Peyer's patch (tissue), 4 donors: ENCODE data around the gene NAALADL1. TPM values are rescaled to one million over a fixed set of nuclear protein-coding genes. Genes with fewer than 3 reads are reported as not detected.
"Not testable (repeated sequence)": the region's sequence is repeated elsewhere in the genome, so short reads cannot be mapped to it uniquely, and the experiment has no call there.

Source experiments
- DNase-seq, 3 donors: peaks; one replicate each; pipeline ENCODE4 v3.0.0-alpha.2; 2017 to 2019
- H3K27ac ChIP-seq, 4 donors: fragments of 200-600 bp; sonication (generic); one replicate each; pipeline ENCODE4 v1.5.1; 2016 to 2019
- H3K27me3 ChIP-seq, 2 donors: fragments of 200-600 bp; sonication (generic); one replicate each; pipeline ENCODE4 v1.5.1; 2019
- H3K36me3 ChIP-seq, 3 donors: fragments of 200-600 bp; sonication (generic); one replicate each; pipeline ENCODE4 v1.5.1; 2016 to 2019
- H3K4me1 ChIP-seq, 4 donors: fragments of 200-600 bp; sonication (generic); one replicate each; pipeline ENCODE4 v1.5.1; 2016 to 2019
- H3K4me3 ChIP-seq, 4 donors: fragments of 200-600 bp; sonication (generic); 1 replicate in 3 of 4; 2 replicates in 1 of 4; pipeline ENCODE4 v1.5.1; 2016 to 2019; ENCODE audit warnings: mild to moderate bottlenecking in 1 of 4
- H3K9me3 ChIP-seq, 4 donors: fragments of 200-600 bp; sonication (generic); one replicate each; pipeline ENCODE4 v1.5.1; 2016 to 2019; ENCODE audit warnings: mild to moderate bottlenecking in 1 of 4
- POLR2A ChIP-seq, 2 donors: fragments of 450-650 bp; IDR thresholded peaks; one replicate each; pipeline ENCODE4 v1.5.1; 2017; ENCODE audit warnings: antibody characterized with exemption in 2 of 2, mild to moderate bottlenecking in 2 of 2, moderate library complexity in 2 of 2
- total RNA-seq, 4 donors: library from RNA; depleted of rRNA; stranded (reverse); fragments of >200 nt; gene quantifications; one replicate each; pipeline ENCODE4 v1.1.0, GENCODE V29; 2016
- TF ChIP-seq, protein P1 (sequence below), 6 experiments: fragments of 450-650 bp in 4 of 6; fragments of 200-600 bp in 2 of 6; sonication (generic) in 1 of 6; IDR thresholded peaks; one replicate each; pipeline ENCODE4 v1.5.1; 2017 to 2019; ENCODE audit warnings: antibody characterized with exemption in 6 of 6, mild to moderate bottlenecking in 3 of 6, moderate library complexity in 1 of 6

Gene NAALADL1
- total RNA-seq, 4 donors from 2014 or later, result 40.4 to 1,241 (median 898) TPM

DNA sequence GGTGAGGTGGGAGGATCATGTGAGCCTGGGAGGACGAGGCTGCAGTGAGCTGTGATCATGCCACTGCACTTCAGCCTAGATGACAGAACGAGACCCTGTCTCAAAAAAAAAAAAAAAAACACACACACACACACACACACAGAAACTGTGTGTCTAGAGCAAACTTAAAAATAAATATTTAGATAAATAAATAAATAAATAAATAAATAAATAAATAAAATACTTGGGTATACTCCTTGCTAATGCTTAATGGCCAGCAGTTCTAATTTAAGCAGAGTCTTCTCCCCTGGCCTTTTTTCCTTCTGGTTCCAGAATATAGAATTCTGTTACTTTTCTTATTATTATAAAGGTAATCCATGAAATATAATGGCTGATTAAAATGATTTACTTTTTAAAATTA, 49.5 kb downstream of the NAALADL1 start:
- H3K27ac ChIP-seq, result no peak overlapping the region
- H3K27me3 ChIP-seq, result no peaks in the 10 kb centered on the region
- no peak for TF ChIP-seq POLR2A (IDR thresholded peaks at IDR 0.05)
- TF ChIP-seq, protein P1, sequence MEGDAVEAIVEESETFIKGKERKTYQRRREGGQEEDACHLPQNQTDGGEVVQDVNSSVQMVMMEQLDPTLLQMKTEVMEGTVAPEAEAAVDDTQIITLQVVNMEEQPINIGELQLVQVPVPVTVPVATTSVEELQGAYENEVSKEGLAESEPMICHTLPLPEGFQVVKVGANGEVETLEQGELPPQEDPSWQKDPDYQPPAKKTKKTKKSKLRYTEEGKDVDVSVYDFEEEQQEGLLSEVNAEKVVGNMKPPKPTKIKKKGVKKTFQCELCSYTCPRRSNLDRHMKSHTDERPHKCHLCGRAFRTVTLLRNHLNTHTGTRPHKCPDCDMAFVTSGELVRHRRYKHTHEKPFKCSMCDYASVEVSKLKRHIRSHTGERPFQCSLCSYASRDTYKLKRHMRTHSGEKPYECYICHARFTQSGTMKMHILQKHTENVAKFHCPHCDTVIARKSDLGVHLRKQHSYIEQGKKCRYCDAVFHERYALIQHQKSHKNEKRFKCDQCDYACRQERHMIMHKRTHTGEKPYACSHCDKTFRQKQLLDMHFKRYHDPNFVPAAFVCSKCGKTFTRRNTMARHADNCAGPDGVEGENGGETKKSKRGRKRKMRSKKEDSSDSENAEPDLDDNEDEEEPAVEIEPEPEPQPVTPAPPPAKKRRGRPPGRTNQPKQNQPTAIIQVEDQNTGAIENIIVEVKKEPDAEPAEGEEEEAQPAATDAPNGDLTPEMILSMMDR (IDR thresholded peaks at IDR 0.05), result no peak

DNA sequence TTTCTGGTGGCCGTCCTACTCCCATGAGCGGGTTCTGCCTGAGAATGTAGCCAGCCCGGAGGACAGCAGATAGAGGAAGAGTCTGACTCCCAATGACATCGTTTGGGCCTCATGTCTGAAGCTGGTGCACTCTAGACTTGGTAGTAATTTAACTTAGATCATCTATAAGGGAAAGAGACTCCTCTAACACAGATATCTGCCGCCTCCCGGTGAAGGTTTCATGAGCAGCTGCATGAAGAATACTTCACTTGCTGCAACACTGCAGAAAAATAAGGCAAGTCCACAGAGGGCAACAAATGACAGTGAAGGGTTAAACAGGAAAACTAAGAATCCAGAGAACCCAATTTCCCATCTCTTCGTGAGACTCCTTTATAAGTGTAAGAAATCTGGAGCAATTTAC, 50.3 kb downstream of the NAALADL1 start:
- H3K27ac ChIP-seq, result no peak overlapping the region
- no peak for TF ChIP-seq POLR2A (IDR thresholded peaks at IDR 0.05)
- TF ChIP-seq, protein P1 (IDR thresholded peaks at IDR 0.05), result no peak
- no peak for DNase-seq
- H3K27me3 ChIP-seq, result no peaks in the 10 kb centered on the region
- H3K4me1 ChIP-seq, result peaks cover 0 to 5% (median under 1%) of the 10 kb centered on the region in 4 donors
- H3K36me3 ChIP-seq, result no peaks in the 10 kb centered on the region
- H3K9me3 ChIP-seq, result no peaks in the 10 kb centered on the region
- H3K4me3 ChIP-seq, result no peak overlapping the region

More for the DNA sequence above, 49.5 kb downstream of the NAALADL1 start:
- no peak for DNase-seq
- Histone ChIP-seq H3K36me3 (no peaks in the 10 kb centered on the region), H3K4me1 (peaks cover 0 to 8% (median 1%) of the 10 kb centered on the region in 4 donors), H3K9me3 (no peaks in the 10 kb centered on the region), H3K4me3 (no peak overlapping the region)

DNA sequence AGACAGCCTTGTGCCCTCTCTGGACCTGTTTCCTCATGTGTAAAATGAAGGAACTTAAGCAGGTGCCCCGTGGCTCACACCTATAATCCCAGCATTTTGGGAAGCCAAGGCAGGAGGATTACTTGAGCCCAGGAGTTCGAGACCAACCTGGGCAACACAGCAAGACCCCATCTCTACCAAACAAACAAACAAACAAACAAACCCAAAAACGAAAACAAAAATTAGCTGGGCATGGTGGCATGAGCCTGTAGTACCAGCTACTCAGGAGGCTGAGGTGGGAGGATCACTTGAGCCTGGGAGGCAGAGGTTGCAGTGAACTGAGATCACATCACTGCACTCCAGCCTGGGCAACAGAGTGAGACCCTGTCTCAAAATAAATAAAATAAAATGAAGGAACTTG, 54.4 kb downstream of the NAALADL1 start:
- H3K4me3 ChIP-seq, H3K36me3 ChIP-seq, H3K4me1 ChIP-seq, H3K27ac ChIP-seq, H3K9me3 ChIP-seq, H3K27me3 ChIP-seq, DNase-seq: not testable (repeated sequence)

DNA sequence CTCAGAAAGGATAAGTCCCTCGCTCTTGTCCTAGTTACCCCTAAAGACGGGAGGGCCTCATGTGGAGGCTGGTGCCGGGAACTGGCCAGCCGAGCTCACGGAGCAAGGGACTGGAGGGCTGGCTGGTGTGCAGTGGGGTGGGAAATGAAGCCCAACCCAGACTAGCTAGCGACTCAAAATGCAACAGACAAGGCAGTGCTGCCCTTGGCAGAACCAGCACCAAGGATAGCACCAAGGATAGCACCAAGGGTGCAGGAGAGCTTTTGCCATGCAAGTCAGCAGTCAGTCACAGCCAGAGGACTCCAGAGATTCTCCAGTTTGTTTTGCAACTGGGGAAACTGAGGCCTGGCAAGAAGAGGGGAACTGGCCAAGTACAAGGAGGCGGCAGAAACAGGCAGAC, 55.1 kb downstream of the NAALADL1 start:
- no peaks in the 10 kb centered on the region for H3K36me3 ChIP-seq
- H3K4me3 ChIP-seq, result no peak overlapping the region
- DNase-seq, result no peak
- TF ChIP-seq POLR2A (IDR thresholded peaks at IDR 0.05), result no peak
- H3K9me3 ChIP-seq, result no peaks in the 10 kb centered on the region
- peaks cover 0 to 14% (median 0%) of the 10 kb centered on the region in 4 donors for H3K4me1 ChIP-seq
- H3K27ac ChIP-seq, result no peak overlapping the region
- H3K27me3 ChIP-seq, result no peaks in the 10 kb centered on the region

DNA sequence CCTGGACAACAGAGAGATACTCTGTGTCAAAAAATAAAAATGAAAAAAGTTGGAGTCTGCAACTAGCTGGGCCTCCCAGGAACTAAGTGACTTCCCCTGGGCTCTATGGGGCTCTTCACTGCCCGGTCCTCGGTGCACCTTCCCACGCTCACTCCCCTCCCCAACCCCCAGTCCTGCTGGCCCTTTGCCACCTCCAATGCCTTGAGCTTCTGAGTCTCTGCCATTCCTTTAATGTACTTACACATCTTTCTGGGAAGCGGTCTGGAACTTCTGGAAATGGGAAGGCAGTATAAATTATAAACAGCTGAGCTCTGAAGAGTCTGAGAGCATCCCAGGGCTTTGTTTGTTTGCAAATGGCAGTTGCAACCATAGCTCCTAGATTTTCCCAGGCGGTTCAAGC, 55.6 kb downstream of the NAALADL1 start:
- DNase-seq, result no peak
- no peaks in the 10 kb centered on the region for H3K9me3 ChIP-seq
- H3K27ac ChIP-seq, result no peak overlapping the region
- no peaks in the 10 kb centered on the region for H3K27me3 ChIP-seq
- peaks cover 0 to 20% (median 0%) of the 10 kb centered on the region in 4 donors for H3K4me1 ChIP-seq
- no peak overlapping the region for H3K4me3 ChIP-seq
- H3K36me3 ChIP-seq, result no peaks in the 10 kb centered on the region
- TF ChIP-seq POLR2A (IDR thresholded peaks at IDR 0.05), result no peak
- TF ChIP-seq, protein P1 (IDR thresholded peaks at IDR 0.05), result no peak

DNA sequence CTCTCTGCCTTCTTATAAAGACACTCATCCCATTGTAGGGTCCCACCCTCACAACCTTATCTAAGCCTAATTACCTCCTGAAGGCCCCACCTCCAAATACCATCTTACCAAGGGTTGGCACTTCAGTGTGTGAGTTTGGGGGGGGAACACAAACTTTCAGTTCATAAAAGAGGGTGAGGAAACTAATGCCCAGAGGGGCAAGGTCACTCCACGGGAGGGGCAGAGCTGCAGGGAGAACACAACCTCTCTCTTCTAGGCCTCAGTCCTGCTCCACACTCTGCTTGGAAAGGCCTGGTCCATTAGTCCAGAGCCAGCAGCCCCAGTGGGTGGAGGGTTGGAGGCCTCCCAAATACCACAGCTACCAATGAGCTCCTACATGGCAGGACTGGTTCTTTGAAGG, 58.9 kb downstream of the NAALADL1 start:
- TF ChIP-seq, protein P1 (IDR thresholded peaks at IDR 0.05), result no peak
- TF ChIP-seq POLR2A (IDR thresholded peaks at IDR 0.05), result no peak
- DNase-seq, result peak in 1 of 3 donors; percentile 65
- Histone ChIP-seq H3K9me3 (no peaks in the 10 kb centered on the region), H3K4me3 (no peak overlapping the region), H3K27ac (peak overlapping the region in 3 of 4 donors; percentile 33 to 92 (median 89)), H3K36me3 (no peaks in the 10 kb centered on the region), H3K4me1 (peaks cover 0 to 46% (median 2%) of the 10 kb centered on the region in 4 donors), H3K27me3 (no peaks in the 10 kb centered on the region)
